ENCODE measurements around the gene SMC6.

Gene SMC6

DNA sequence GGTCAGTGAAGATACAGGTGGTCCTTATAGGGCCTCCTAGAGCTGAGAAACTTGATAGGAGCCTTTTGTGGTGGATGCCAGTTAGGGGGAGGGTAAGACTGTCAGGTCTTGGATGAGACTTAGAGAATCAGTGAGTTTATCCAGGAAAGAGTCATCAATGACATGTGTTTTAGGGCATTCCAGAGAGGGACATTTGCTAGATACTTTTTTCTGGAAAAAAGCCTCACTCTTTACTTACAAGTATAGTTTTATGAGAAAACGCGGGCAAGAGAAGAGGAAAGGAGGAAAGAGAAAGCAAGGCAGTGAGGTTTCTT is 38.2 kb upstream of the SMC6 start:
- no peak overlapping the region for H3K27ac ChIP-seq (ENCODE audit: low read depth, low read length)
- H3K9ac ChIP-seq (ENCODE audit: low read length in 5 of 5): no peak overlapping the region
- H3K27me3 ChIP-seq (ENCODE audit: control insufficient read depth in 5 of 5, insufficient read depth in 4 of 5, low read length in 5 of 5): peaks cover 0 to 9% (median 4%) of the 10 kb centered on the region in 5 donors
- no peaks in the 10 kb centered on the region for H3K36me3 ChIP-seq (ENCODE audit: control insufficient read depth in 5 of 5, insufficient read depth in 5 of 5, low read length in 5 of 5)
- no peaks in the 10 kb centered on the region for H3K9me3 ChIP-seq (ENCODE audit: control insufficient read depth in 5 of 5, low read length in 5 of 5)
- H3K4me3 ChIP-seq (ENCODE audit: low read depth in 1 of 5, low read length in 5 of 5): no peak overlapping the region
- H3K4me1 ChIP-seq (ENCODE audit: control insufficient read depth in 5 of 5, insufficient read depth in 5 of 5, low read length in 5 of 5): peaks cover 0 to 12% (median 4%) of the 10 kb centered on the region in 5 donors

DNA sequence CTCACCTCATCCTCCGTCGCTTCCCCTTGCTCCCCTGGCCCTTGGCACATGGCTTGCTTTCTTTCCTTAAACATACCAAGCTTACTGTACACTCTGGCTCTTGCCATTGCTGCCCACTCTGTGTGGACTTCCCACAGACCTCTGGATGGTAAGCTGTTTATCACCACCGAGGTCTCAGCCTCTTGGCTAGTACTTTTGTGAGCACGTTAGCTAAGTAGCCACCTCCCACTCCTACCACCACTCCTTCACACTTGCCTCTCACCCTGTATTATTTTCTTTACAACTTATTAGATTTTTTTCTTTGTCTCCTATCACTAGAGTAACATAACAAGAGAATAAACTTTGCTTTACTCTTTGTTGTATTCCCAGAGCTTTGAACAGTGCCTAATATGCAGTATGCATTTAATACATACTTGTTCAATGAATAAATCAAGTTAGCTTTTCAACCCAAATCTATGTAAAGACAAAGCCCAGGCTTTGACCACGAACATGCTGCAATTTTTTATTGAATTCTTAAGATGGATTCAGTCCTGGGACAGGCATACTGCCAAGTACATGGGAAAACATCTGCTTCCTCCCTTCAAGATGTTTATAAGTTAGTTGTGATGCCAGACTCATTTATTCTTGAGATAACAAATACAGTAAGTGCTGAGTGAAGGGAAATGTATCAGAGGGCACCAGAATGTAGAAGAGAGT is 37.7 kb upstream of the SMC6 start:
- H3K4me1 ChIP-seq (ENCODE audit: control insufficient read depth in 5 of 5, insufficient read depth in 5 of 5, low read length in 5 of 5): peaks cover 0 to 12% (median 4%) of the 10 kb centered on the region in 5 donors
- H3K27ac ChIP-seq (ENCODE audit: low read depth, low read length): no peak overlapping the region
- H3K27me3 ChIP-seq (ENCODE audit: control insufficient read depth in 5 of 5, insufficient read depth in 4 of 5, low read length in 5 of 5): peaks cover 0 to 9% (median 4%) of the 10 kb centered on the region in 5 donors
- H3K36me3 ChIP-seq (ENCODE audit: control insufficient read depth in 5 of 5, insufficient read depth in 5 of 5, low read length in 5 of 5): no peaks in the 10 kb centered on the region
- no peaks in the 10 kb centered on the region for H3K9me3 ChIP-seq (ENCODE audit: control insufficient read depth in 5 of 5, low read length in 5 of 5)
- H3K4me3 ChIP-seq (ENCODE audit: low read depth in 1 of 5, low read length in 5 of 5): no peak overlapping the region
- no peak overlapping the region for H3K9ac ChIP-seq (ENCODE audit: low read length in 5 of 5)

DNA sequence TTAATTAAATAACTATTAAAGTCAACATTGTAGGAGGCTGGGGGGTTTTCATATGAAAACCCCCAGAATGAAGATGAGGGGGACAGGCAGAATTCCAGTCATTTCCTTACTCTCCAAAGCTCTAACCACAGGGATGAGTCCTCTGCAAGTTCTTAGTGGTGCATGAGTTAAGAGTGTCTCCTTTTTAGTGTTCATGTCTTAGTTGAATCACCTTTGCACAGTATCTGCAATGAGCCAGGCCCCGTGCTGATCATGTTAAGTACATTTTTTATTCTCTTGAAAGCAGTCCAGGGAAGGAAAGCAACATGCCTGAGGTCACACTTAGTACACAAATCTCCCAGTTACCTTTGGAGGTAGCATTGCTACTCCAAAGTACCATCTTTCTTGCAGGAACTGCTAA is 36.9 kb upstream of the SMC6 start:
- no peak overlapping the region for H3K27ac ChIP-seq (ENCODE audit: low read depth, low read length)
- H3K9me3 ChIP-seq (ENCODE audit: control insufficient read depth in 5 of 5, low read length in 5 of 5): no peaks in the 10 kb centered on the region
- no peak overlapping the region for H3K9ac ChIP-seq (ENCODE audit: low read length in 5 of 5)
- H3K36me3 ChIP-seq (ENCODE audit: control insufficient read depth in 5 of 5, insufficient read depth in 5 of 5, low read length in 5 of 5): no peaks in the 10 kb centered on the region
- H3K4me1 ChIP-seq (ENCODE audit: control insufficient read depth in 5 of 5, insufficient read depth in 5 of 5, low read length in 5 of 5): peaks cover 0 to 12% (median 4%) of the 10 kb centered on the region in 5 donors
- H3K4me3 ChIP-seq (ENCODE audit: low read depth in 1 of 5, low read length in 5 of 5): no peak overlapping the region
- H3K27me3 ChIP-seq (ENCODE audit: control insufficient read depth in 5 of 5, insufficient read depth in 4 of 5, low read length in 5 of 5): peaks cover 0 to 9% (median 4%) of the 10 kb centered on the region in 5 donors

DNA sequence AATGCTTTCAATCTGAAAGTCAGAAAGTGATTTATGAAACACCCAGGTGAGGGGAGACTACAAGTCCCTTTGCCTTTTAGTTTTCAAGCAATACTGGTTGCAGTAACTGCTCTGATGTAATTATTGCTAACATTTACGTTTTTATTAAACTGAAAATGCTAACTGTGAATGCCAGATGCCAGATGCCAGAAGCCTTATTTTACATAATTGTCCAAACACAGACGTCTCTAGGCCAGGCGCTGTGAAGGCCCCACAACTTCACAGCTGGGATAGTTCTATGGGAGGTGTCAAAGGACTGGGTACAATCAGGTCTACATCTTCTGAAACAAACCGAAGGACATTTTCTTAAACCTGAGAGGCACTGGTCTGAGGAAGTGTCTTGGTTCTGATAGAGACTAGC is 35.2 kb upstream of the SMC6 start:
- H3K9me3 ChIP-seq (ENCODE audit: control insufficient read depth in 5 of 5, low read length in 5 of 5): no peaks in the 10 kb centered on the region
- H3K9ac ChIP-seq (ENCODE audit: low read length in 5 of 5): no peak overlapping the region
- no peak overlapping the region for H3K4me3 ChIP-seq (ENCODE audit: low read depth in 1 of 5, low read length in 5 of 5)
- H3K4me1 ChIP-seq (ENCODE audit: control insufficient read depth in 5 of 5, insufficient read depth in 5 of 5, low read length in 5 of 5): peaks cover 0 to 12% (median 4%) of the 10 kb centered on the region in 5 donors
- peaks cover 0 to 9% (median 4%) of the 10 kb centered on the region in 5 donors for H3K27me3 ChIP-seq (ENCODE audit: control insufficient read depth in 5 of 5, insufficient read depth in 4 of 5, low read length in 5 of 5)
- H3K27ac ChIP-seq (ENCODE audit: low read depth, low read length): no peak overlapping the region
- H3K36me3 ChIP-seq (ENCODE audit: control insufficient read depth in 5 of 5, insufficient read depth in 5 of 5, low read length in 5 of 5): no peaks in the 10 kb centered on the region

DNA sequence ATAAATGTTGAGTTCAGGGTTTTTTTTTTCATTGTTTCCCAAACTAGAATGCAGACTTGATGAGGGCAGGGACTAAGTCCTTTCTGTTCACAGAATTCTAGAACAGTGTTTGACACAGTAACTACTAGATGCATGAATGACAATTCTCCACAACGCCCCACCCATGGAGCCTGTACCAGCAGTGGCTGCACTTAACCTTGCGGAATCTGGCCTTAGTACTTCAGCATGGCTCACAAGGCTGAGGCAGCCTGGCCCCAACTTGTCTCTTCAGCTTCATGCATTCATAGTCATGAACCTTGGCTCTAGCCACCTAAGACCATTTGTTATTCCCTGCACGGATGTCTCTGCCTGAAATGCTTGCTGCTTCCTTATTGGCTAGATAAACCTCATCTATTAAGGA is 33.1 kb upstream of the SMC6 start:
- H3K9ac ChIP-seq (ENCODE audit: low read length in 5 of 5): no peak overlapping the region
- H3K4me3 ChIP-seq (ENCODE audit: low read depth in 1 of 5, low read length in 5 of 5): no peak overlapping the region
- no peaks in the 10 kb centered on the region for H3K9me3 ChIP-seq (ENCODE audit: control insufficient read depth in 5 of 5, low read length in 5 of 5)
- H3K4me1 ChIP-seq (ENCODE audit: control insufficient read depth in 5 of 5, insufficient read depth in 5 of 5, low read length in 5 of 5): peaks cover 0 to 8% (median 2%) of the 10 kb centered on the region in 5 donors
- peaks cover 0 to under 1% (median 0%) of the 10 kb centered on the region in 5 donors for H3K36me3 ChIP-seq (ENCODE audit: control insufficient read depth in 5 of 5, insufficient read depth in 5 of 5, low read length in 5 of 5)
- peaks cover 0 to 7% (median 4%) of the 10 kb centered on the region in 5 donors for H3K27me3 ChIP-seq (ENCODE audit: control insufficient read depth in 5 of 5, insufficient read depth in 4 of 5, low read length in 5 of 5)
- H3K27ac ChIP-seq (ENCODE audit: low read depth, low read length): no peak overlapping the region

DNA sequence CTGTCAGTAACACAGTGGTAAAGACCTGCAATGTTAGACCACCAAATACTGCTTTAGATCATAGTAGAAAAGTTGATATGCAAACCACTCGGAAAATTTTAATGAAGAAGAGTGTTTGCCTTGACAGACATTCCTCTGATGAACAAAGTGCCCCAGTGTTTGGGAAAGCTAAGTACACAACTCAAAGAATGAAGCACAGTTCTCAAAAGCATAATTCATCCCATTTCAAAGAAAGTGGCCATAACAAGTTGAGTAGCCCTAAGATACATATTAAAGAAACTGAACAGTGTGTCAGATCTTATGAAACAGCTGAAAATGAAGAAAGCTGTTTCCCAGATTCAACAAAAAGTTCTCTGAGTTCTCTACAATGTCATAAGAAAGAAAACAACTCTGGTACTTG is 27.9 kb upstream of the SMC6 start:
- no peak overlapping the region for H3K27ac ChIP-seq (ENCODE audit: low read depth, low read length)
- no peak overlapping the region for H3K9ac ChIP-seq (ENCODE audit: low read length in 5 of 5)
- no peaks in the 10 kb centered on the region for H3K9me3 ChIP-seq (ENCODE audit: control insufficient read depth in 5 of 5, low read length in 5 of 5)
- H3K4me3 ChIP-seq (ENCODE audit: low read depth in 1 of 5, low read length in 5 of 5): no peak overlapping the region
- H3K36me3 ChIP-seq (ENCODE audit: control insufficient read depth in 5 of 5, insufficient read depth in 5 of 5, low read length in 5 of 5): peaks cover 5 to 19% (median 7%) of the 10 kb centered on the region in 5 donors
- no peaks in the 10 kb centered on the region for H3K4me1 ChIP-seq (ENCODE audit: control insufficient read depth in 5 of 5, insufficient read depth in 5 of 5, low read length in 5 of 5)
- no peaks in the 10 kb centered on the region for H3K27me3 ChIP-seq (ENCODE audit: control insufficient read depth in 5 of 5, insufficient read depth in 4 of 5, low read length in 5 of 5)

DNA sequence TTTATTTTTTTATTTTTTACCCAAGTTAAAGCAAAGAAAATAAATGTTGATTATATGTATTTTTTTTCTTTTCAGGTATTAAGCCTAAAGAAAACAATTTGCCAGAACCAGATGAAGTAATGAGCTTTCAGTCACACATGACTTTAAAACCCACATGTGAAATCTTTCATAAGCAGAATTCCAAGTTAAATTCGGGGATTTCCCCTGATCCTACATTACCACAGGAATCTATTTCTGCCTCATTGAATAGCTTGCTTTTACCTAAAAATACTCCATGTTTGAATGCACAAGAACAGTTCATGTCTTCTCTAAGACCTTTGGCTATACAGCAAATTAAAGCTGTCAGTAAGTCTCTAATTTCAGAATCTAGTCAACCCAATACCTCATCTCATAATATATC is 26.9 kb upstream of the SMC6 start:
- H3K36me3 ChIP-seq (ENCODE audit: control insufficient read depth in 5 of 5, insufficient read depth in 5 of 5, low read length in 5 of 5): peaks cover 5 to 19% (median 7%) of the 10 kb centered on the region in 5 donors
- no peaks in the 10 kb centered on the region for H3K9me3 ChIP-seq (ENCODE audit: control insufficient read depth in 5 of 5, low read length in 5 of 5)
- H3K9ac ChIP-seq (ENCODE audit: low read length in 5 of 5): no peak overlapping the region
- H3K4me1 ChIP-seq (ENCODE audit: control insufficient read depth in 5 of 5, insufficient read depth in 5 of 5, low read length in 5 of 5): no peaks in the 10 kb centered on the region
- no peaks in the 10 kb centered on the region for H3K27me3 ChIP-seq (ENCODE audit: control insufficient read depth in 5 of 5, insufficient read depth in 4 of 5, low read length in 5 of 5)
- no peak overlapping the region for H3K27ac ChIP-seq (ENCODE audit: low read depth, low read length)
- H3K4me3 ChIP-seq (ENCODE audit: low read depth in 1 of 5, low read length in 5 of 5): no peak overlapping the region

DNA sequence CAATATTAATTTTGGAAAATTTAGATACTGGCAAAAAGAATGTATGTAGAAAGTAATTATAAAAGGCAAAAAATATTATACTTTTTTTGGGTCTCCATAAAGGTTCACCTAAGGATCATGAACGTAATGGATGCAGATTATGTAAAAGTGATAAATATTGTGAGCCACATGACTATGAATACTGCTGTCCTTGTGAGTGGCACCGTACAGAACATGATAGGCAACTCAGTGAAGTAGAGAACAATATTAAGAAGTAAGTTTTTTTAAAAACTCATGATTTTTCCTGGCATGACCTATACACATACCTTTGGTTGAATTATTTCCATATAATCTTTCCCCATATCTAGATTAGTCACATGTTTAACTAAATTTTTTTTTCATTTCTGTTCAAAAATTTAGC is 18.9 kb upstream of the SMC6 start:
- Histone ChIP-seq H3K9ac (ENCODE audit: low read length in 5 of 5) (no peak overlapping the region), H3K4me1 (ENCODE audit: control insufficient read depth in 5 of 5, insufficient read depth in 5 of 5, low read length in 5 of 5) (no peaks in the 10 kb centered on the region), H3K4me3 (ENCODE audit: low read depth in 1 of 5, low read length in 5 of 5) (no peak overlapping the region), H3K27me3 (ENCODE audit: control insufficient read depth in 5 of 5, insufficient read depth in 4 of 5, low read length in 5 of 5) (no peaks in the 10 kb centered on the region), H3K9me3 (ENCODE audit: control insufficient read depth in 5 of 5, low read length in 5 of 5) (no peaks in the 10 kb centered on the region), H3K27ac (ENCODE audit: low read depth, low read length) (no peak overlapping the region), H3K36me3 (ENCODE audit: control insufficient read depth in 5 of 5, insufficient read depth in 5 of 5, low read length in 5 of 5) (peaks cover 0 to 8% (median 0%) of the 10 kb centered on the region in 5 donors)

DNA sequence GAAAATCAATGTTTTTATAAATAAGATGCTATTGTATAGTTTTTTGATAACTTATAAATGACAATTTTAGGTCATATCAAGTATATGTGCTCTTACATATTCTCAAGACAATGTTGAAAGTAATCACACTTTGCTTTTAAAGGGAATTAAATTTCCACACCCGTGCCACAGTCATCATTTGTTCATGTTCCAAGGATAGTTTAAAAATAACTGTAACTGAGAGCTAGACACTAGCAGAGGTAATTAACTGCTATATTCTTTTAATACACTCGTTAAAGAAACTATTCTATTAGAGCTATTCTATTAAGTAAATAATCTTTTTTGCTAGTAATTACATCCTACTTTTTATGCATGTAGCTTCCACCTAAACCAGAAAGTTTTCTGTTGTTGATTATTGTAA is 18.3 kb upstream of the SMC6 start:
- Histone ChIP-seq H3K9ac (ENCODE audit: low read length in 5 of 5) (no peak overlapping the region), H3K4me1 (ENCODE audit: control insufficient read depth in 5 of 5, insufficient read depth in 5 of 5, low read length in 5 of 5) (no peaks in the 10 kb centered on the region), H3K27ac (ENCODE audit: low read depth, low read length) (no peak overlapping the region), H3K4me3 (ENCODE audit: low read depth in 1 of 5, low read length in 5 of 5) (no peak overlapping the region), H3K27me3 (ENCODE audit: control insufficient read depth in 5 of 5, insufficient read depth in 4 of 5, low read length in 5 of 5) (no peaks in the 10 kb centered on the region), H3K36me3 (ENCODE audit: control insufficient read depth in 5 of 5, insufficient read depth in 5 of 5, low read length in 5 of 5) (peaks cover 0 to 14% (median 0%) of the 10 kb centered on the region in 5 donors), H3K9me3 (ENCODE audit: control insufficient read depth in 5 of 5, low read length in 5 of 5) (no peaks in the 10 kb centered on the region)

DNA sequence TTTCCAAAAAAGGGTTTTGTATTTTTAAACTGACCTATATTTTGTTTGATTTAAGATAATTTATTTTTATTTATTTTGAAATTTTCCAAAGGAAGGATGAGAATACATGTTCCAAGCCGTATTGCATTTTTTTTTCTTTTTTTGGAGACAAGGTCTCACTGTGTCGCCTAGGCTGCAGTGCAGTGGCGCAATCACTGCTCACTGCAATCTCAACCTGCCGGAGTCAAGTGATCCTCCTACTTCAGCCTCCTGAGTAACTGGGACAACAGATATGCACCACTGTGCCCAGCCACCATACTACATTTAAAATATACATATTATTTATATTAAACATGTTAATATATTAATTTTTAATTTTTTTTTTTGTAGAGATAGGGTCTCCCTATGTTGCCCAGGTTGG is 15.3 kb upstream of the SMC6 start:
- peaks cover 0 to 19% (median 0%) of the 10 kb centered on the region in 5 donors for H3K36me3 ChIP-seq (ENCODE audit: control insufficient read depth in 5 of 5, insufficient read depth in 5 of 5, low read length in 5 of 5)
- no peaks in the 10 kb centered on the region for H3K9me3 ChIP-seq (ENCODE audit: control insufficient read depth in 5 of 5, low read length in 5 of 5)
- no peak overlapping the region for H3K27ac ChIP-seq (ENCODE audit: low read depth, low read length)

More for the DNA sequence above, 15.3 kb upstream of the SMC6 start:
- H3K9ac ChIP-seq (ENCODE audit: low read length in 5 of 5): no peak overlapping the region
- H3K27me3 ChIP-seq (ENCODE audit: control insufficient read depth in 5 of 5, insufficient read depth in 4 of 5, low read length in 5 of 5): no peaks in the 10 kb centered on the region
- H3K4me1 ChIP-seq (ENCODE audit: control insufficient read depth in 5 of 5, insufficient read depth in 5 of 5, low read length in 5 of 5): peaks cover 0 to 2% (median 0%) of the 10 kb centered on the region in 5 donors
- no peak overlapping the region for H3K4me3 ChIP-seq (ENCODE audit: low read depth in 1 of 5, low read length in 5 of 5)
